HFF-Myc (cell line): ENCODE results near the gene EDNRB.

Experiments
- DNase-seq: peaks from one replicate; pipeline ENCODE4 v3.0.0-alpha.2; 2011; ENCODE audit warnings: low read depth; ENCODE audit errors: extremely low read depth
- H3K4me3 ChIP-seq: replicated peaks from 2 replicates; pipeline ENCODE4 v1.5.1; 2011; ENCODE audit warnings: low read depth, mild to moderate bottlenecking, control low read depth, low read length
- CTCF ChIP-seq: IDR thresholded peaks from 2 replicates; pipeline ENCODE4 v1.5.1; 2012; ENCODE audit warnings: mild to moderate bottlenecking, low read depth, low read length, control low read depth; ENCODE audit errors: missing control alignments

Gene EDNRB

GRCh38 chr13:77868717-77869116 lies 49.9 kb downstream of the EDNRB start:
- TF ChIP-seq CTCF = no peak
- H3K4me3 ChIP-seq = no peak overlapping the region
- DNase-seq = no peak

- DNase-seq = no peak
- no peak overlapping the region for H3K4me3 ChIP-seq
- TF ChIP-seq CTCF = no peak
Measured at GRCh38 chr13:77866971-77867370, 51.7 kb downstream of the EDNRB start.

GRCh38 chr13:77865622-77866021 lies 53.0 kb downstream of the EDNRB start:
- TF ChIP-seq CTCF = no peak
- DNase-seq = no peak

GRCh38 chr13:77863144-77863543 lies 55.5 kb downstream of the EDNRB start:
- H3K4me3 ChIP-seq = no peak overlapping the region
- TF ChIP-seq CTCF = no peak
- DNase-seq = no peak

More at GRCh38 chr13:77865622-77866021, 53.0 kb downstream of the EDNRB start:
- H3K4me3 ChIP-seq = no peak overlapping the region

- no peak for TF ChIP-seq CTCF
- DNase-seq = no peak
Measured at GRCh38 chr13:77861741-77862140, 56.9 kb downstream of the EDNRB start.

GRCh38 chr13:77860507-77860981 lies 58.1 kb downstream of the EDNRB start:
- no peak overlapping the region for H3K4me3 ChIP-seq
- DNase-seq = no peak
- TF ChIP-seq CTCF = no peak

More at GRCh38 chr13:77861741-77862140, 56.9 kb downstream of the EDNRB start:
- no peak overlapping the region for H3K4me3 ChIP-seq

- no peak overlapping the region for H3K4me3 ChIP-seq
- no peak for TF ChIP-seq CTCF
- DNase-seq = no peak
Measured at GRCh38 chr13:77859450-77859849, 59.2 kb downstream of the EDNRB start.
